Muscle of leg (tissue), 11 donors: Measurements from ENCODE around the gene MAP3K3. TPM values are rescaled to one million over a fixed set of nuclear protein-coding genes. Genes with fewer than 3 reads are reported as not detected.

ENCODE experiments used
- DNase-seq: peaks from one replicate; pipeline ENCODE4 v3.0.0; 2013
- H3K27ac ChIP-seq: one replicate; pipeline ENCODE4 v1.5.1; 2013; ENCODE audit warnings: mild to moderate bottlenecking, low read length, control low read depth
- H3K27me3 ChIP-seq: one replicate; pipeline ENCODE4 v1.6.1; 2013; ENCODE audit warnings: low read length; ENCODE audit not compliant: control insufficient read depth, insufficient read depth
- H3K36me3 ChIP-seq: one replicate; pipeline ENCODE4 v1.6.1; 2013; ENCODE audit warnings: low read length; ENCODE audit not compliant: control insufficient read depth, insufficient read depth
- H3K4me1 ChIP-seq: one replicate; pipeline ENCODE4 v1.6.1; 2013; ENCODE audit warnings: low read length; ENCODE audit not compliant: control insufficient read depth, insufficient read depth
- H3K4me3 ChIP-seq: one replicate; pipeline ENCODE4 v1.5.1; 2013; ENCODE audit warnings: low read length, control low read depth
- H3K9me3 ChIP-seq: replicated peaks from 2 replicates; pipeline ENCODE4 v1.6.1; 2013; ENCODE audit warnings: low read depth, low read length; ENCODE audit not compliant: control insufficient read depth
- WGBS: methylation state at CpG from one replicate; pipeline ENCODE4 v1.1.5; 2013; ENCODE audit warnings: missing lambda C conversion rate; ENCODE audit not compliant: insufficient coverage; 5-methylcytosine and 5-hydroxymethylcytosine counted together
- polyA plus RNA-seq, 8 donors: library from polyadenylated mRNA; unstranded; fragments of 120-200 nt; gene quantifications; one replicate each; pipeline versions ENCODE4 v1.2.1 to v1.2.3, GENCODE V29; 2013; ENCODE audit warnings: inconsistent platforms in 1 of 8, low replicate concordance in 1 of 8; ENCODE audit not compliant: insufficient read length in 8 of 8, insufficient read depth in 1 of 8
- total RNA-seq: library from RNA; stranded (reverse); fragments of 120-200 nt; gene quantifications from one replicate; pipeline ENCODE4 v1.2.4, GENCODE V29; 2013

Gene MAP3K3
- total and polyA plus RNA-seq, 9 donors = 20.5 to 26.7 (median 22.9) TPM

DNA sequence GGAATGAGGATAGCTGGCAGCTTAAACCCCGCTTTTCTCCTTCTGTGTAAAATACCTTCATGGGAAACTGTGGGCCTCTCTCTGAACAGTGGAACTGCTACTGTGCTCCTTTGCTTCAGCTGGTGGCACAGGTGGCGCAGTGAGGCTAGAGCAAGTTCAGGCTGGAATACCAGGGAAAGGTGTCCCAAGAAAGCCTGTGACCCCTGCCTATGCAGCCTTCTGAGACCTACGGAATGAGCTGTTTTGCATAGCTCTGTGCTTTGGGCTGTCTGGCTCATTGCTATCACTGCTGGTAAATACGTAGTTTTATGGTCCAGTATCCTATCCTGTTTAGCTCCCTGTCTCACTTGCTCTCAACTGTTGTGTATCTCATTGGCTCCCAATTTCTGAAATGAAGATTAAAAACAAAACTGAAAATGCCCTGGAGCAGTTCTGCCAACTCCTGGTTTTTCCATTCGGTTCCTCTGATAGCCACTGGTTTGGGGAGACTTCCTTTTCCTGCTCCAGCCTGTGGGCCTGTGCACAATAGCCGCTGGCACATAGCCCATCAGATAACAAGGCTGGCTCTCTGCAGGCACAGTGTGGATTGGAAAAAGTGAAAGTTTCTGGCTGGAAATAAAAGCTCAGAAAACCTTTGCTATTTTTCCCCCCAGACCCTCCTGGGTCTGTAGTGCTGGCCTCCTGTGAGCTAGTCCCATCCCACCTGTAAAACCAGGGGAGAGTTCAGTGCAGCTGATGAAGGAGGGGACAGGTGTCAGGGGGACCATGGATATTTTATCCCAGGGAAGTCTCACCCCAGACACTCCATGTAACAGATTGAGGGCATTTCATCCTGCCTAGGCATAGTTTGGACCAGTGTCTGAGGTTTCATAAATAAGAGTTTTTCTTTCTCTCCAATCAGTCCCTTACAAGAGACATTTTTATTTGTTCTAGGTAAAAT lies 53.7 kb downstream of the MAP3K3 start:
- H3K4me1 ChIP-seq = peaks cover 7% of the 10 kb centered on the region
- WGBS = 56% methylated on average over 4 of the region's 6 CpGs
- H3K27me3 ChIP-seq = no peaks in the 10 kb centered on the region
- peak overlapping the region; percentile 45 for H3K27ac ChIP-seq
- H3K36me3 ChIP-seq = peaks cover 55% of the 10 kb centered on the region
- DNase-seq = peak; percentile 68
- no peaks in the 10 kb centered on the region for H3K9me3 ChIP-seq
- H3K4me3 ChIP-seq = no peak overlapping the region

DNA sequence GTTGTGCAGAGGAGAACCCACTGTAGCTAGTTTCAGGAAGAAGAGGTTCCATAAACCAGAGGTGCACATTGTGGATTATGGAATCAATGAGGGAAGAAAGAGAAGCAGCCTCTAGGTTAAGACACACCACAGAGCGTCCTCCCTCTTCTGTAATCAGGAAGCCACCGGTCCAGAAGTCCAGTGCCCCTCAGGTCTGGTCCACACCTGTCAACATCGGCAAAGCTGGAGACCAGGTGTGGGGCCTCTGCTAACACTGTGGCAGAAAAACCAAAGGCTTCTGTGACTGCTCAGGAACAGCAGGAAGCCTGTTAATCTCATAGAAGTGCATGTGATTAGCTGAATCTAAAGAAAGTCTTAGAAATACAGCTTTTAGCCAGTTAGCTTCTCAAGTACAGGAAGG lies 54.4 kb downstream of the MAP3K3 start:
- WGBS = 50% methylated on average over 1 of the region's 3 CpGs
- Histone ChIP-seq H3K4me3 (no peak overlapping the region), H3K4me1 (peaks cover 7% of the 10 kb centered on the region), H3K27me3 (no peaks in the 10 kb centered on the region), H3K36me3 (peaks cover 58% of the 10 kb centered on the region), H3K27ac (no peak overlapping the region), H3K9me3 (no peaks in the 10 kb centered on the region)
- DNase-seq = no peak

DNA sequence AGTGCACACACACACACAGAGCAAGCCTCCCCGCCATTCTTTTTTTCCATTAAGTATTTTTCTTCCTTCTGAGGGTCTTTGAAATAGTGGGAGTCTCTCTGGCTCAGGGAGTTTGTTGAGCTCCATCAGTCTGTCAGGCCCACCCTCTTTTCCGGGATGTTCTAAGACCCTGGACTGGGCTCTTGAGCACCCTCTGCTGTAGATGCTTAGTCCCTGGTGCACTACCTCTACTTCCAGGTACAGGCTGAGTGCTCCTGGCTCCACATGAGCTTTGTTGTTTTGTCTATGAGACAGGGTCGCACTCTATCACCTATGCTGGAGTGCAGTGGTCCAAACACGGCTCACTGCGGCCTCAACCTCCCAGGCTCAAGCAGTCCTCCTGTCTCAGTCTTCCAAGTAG lies 57.0 kb downstream of the MAP3K3 start:
- no peaks in the 10 kb centered on the region for H3K9me3 ChIP-seq
- H3K27ac ChIP-seq = no peak overlapping the region
- peaks cover 7% of the 10 kb centered on the region for H3K4me1 ChIP-seq
- DNase-seq = no peak
- WGBS = 90% methylated on average over 3 of the region's 5 CpGs
- H3K27me3 ChIP-seq = no peaks in the 10 kb centered on the region
- no peak overlapping the region for H3K4me3 ChIP-seq
- peaks cover 60% of the 10 kb centered on the region for H3K36me3 ChIP-seq

DNA sequence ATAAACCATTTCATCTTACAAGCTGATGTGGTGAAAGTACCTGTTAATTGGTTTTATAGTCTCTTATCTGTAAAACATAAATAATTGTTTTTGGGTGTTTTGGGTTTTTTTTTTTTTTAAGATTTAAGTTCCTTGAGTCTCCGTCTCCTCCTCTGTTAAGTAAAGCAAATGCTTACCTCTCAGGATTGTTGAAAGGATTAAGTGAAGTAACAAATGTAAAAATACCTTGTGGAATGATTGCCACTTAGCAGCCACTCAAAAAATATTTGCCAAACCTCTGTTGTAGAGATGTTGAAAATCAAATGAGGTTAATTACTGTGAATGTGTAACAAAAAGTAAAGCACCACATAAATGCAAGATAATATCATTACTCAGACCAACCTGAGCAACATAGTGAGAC lies 58.5 kb downstream of the MAP3K3 start:
- no peak overlapping the region for H3K4me3 ChIP-seq
- H3K36me3 ChIP-seq = peaks cover 68% of the 10 kb centered on the region
- no peaks in the 10 kb centered on the region for H3K9me3 ChIP-seq
- H3K27ac ChIP-seq = no peak overlapping the region
- H3K27me3 ChIP-seq = no peaks in the 10 kb centered on the region
- WGBS = no CpG with 5 or more reads among the region's 1 CpG
- H3K4me1 ChIP-seq = peaks cover under 1% of the 10 kb centered on the region
- DNase-seq = no peak

DNA sequence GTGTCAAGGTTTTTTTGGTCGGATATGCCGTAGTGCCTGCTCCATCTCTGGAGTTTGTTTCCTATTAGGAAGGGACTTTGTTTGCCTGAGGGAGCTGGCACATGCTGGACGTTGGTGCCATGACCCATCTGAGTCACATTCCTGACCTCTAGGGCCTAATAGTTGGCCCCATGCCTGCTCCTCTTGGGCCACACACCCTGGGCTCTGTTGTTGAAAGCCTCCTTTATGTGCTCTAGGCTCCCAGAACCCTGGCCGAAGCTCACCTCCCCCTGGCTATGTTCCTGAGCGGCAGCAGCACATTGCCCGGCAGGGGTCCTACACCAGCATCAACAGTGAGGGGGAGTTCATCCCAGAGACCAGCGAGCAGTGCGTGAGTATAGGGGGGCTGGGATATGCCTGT lies 59.3 kb downstream of the MAP3K3 start:
- DNase-seq = no peak
- WGBS = 75% methylated on average over 5 of the region's 8 CpGs
- H3K27me3 ChIP-seq = no peaks in the 10 kb centered on the region
- H3K9me3 ChIP-seq = no peaks in the 10 kb centered on the region
- H3K27ac ChIP-seq = no peak overlapping the region
- H3K4me1 ChIP-seq = no peaks in the 10 kb centered on the region
- H3K36me3 ChIP-seq = peaks cover 66% of the 10 kb centered on the region
- H3K4me3 ChIP-seq = no peak overlapping the region

DNA sequence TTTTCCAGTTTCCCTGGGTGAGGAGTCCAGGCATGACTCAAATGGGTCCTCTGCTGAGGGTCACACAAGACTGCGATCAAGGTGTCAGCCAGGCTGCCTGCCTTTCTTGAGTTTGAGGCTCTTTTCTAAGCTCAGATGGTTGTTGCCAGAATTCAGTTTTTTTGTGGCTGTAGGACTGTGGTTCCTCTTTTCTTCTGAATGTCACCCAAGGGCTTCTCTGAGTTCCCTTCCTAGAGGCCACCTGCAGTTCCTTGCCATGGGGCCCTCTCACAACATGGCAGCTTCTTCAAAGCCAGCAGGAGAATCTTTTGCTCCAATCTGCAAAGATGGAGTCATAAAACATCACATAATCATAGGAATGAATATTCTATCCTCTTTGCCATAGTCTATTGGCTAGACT lies 60.2 kb downstream of the MAP3K3 start:
- Histone ChIP-seq H3K27me3 (no peaks in the 10 kb centered on the region), H3K36me3 (peaks cover 64% of the 10 kb centered on the region), H3K4me1 (no peaks in the 10 kb centered on the region), H3K27ac (no peak overlapping the region), H3K4me3 (no peak overlapping the region), H3K9me3 (no peaks in the 10 kb centered on the region)
- no peak for DNase-seq
- 100% methylated on average over 1 of the region's 1 CpG for WGBS

DNA sequence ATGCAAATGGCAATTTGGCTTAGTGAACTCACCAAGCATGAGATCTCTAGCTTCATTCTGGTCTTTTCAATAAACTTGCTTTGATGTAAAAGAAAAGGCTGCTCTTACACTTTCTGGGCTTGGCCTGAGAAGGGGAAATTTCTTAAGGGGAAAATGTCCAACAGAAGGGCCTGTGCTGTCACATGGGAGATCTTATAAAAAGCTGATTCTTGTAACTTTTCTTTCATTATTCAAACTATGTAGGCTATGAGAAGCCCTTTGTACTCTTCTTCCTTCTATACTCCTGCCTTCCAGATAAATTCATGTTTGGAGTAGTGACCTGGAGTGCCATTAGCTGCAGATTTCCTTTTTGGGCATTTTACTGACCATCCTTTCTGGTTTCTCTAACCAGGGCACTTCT lies 60.8 kb downstream of the MAP3K3 start:
- H3K9me3 ChIP-seq = no peaks in the 10 kb centered on the region
- H3K4me1 ChIP-seq = no peaks in the 10 kb centered on the region
- H3K27ac ChIP-seq = no peak overlapping the region
- no peak for DNase-seq
- H3K36me3 ChIP-seq = peaks cover 62% of the 10 kb centered on the region
- H3K4me3 ChIP-seq = no peak overlapping the region
- no peaks in the 10 kb centered on the region for H3K27me3 ChIP-seq

DNA sequence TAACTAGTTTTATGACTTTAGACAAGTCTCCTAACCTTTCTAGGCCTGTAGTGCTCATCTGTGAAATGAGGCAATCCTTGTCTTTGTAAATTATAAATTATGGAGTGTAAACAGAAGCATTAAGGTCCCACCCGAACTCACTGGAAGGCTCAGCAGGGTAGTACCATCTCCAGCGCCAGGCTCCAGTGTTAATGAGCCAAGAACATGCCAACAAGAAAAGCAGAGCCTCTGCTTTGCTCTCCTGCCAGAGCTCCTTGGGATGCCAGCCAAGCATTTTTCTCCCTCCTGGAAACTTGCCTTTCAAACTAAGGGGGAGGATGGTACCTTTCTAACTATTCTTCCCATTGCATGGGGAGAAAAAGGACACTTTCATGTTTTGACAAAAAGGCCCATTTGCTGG lies 62.8 kb downstream of the MAP3K3 start:
- no peaks in the 10 kb centered on the region for H3K9me3 ChIP-seq
- no peak for DNase-seq
- WGBS = 42% methylated on average over 2 of the region's 2 CpGs
- H3K4me3 ChIP-seq = no peak overlapping the region
- no peak overlapping the region for H3K27ac ChIP-seq
- H3K36me3 ChIP-seq = peaks cover 68% of the 10 kb centered on the region
- H3K27me3 ChIP-seq = no peaks in the 10 kb centered on the region
- H3K4me1 ChIP-seq = no peaks in the 10 kb centered on the region

DNA sequence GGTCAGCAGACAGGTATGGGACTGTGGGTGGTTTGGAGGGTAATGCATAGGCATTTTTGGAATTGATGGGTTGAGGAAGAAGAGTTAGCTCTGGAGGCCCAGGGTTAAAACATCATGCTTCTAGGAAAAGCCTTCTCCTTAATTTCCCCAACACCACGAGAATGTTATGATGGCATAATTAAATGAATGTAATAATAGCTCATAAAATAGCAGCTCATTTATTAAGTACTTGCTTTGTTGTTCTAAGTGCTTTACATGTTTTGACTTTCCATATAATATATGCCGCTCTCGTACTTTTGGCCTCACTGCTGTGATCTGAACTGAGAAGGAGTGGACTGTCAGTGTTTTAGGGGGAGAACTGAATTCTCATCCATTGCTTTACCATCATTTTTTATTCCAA lies 63.4 kb downstream of the MAP3K3 start:
- no peak overlapping the region for H3K4me3 ChIP-seq
- no peaks in the 10 kb centered on the region for H3K27me3 ChIP-seq
- WGBS = no CpG with 5 or more reads among the region's 3 CpGs
- no peak overlapping the region for H3K27ac ChIP-seq
- no peaks in the 10 kb centered on the region for H3K4me1 ChIP-seq
- no peak for DNase-seq
- H3K36me3 ChIP-seq = peaks cover 74% of the 10 kb centered on the region
- H3K9me3 ChIP-seq = no peaks in the 10 kb centered on the region

DNA sequence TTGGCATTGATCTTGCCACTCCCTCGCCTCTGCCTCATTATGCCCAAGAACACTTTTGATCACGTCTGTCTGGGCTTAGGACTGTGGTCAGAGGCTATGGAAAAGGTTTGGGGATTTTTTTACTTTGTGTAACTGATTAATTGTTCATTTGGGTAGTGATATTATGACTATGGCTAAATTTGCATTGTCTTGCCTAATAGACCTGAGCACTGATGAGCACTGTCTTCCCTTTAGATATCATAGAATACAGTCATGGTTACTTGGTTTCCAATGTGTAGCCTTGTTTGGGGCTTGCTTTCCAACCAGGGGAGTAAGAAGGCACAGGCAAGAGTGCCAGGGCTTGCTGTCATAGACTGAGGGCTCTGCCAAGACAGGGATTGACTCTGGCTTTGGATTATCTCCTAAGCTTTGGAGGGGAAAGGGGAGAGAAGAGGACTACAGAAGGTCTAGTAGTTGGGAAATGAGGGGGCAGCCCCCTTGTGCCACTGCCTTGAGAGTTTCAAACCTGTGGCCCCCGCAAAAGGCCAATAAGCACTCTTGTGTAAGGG lies 64.0 kb downstream of the MAP3K3 start:
- WGBS = 86% methylated on average over 1 of the region's 3 CpGs
- no peak for DNase-seq
- Histone ChIP-seq H3K36me3 (peaks cover 77% of the 10 kb centered on the region), H3K4me3 (no peak overlapping the region), H3K27ac (no peak overlapping the region), H3K4me1 (no peaks in the 10 kb centered on the region), H3K27me3 (no peaks in the 10 kb centered on the region), H3K9me3 (no peaks in the 10 kb centered on the region)
